Uterus (tissue), 2 donors: ENCODE measurements around the gene PLPP1.

Experiments used
- POLR2A ChIP-seq, 2 donors: fragments of 450-650 bp; IDR thresholded peaks; one replicate each; pipeline ENCODE4 v1.6.1; 2016; ENCODE audit warnings: antibody characterized with exemption in 2 of 2, mild to moderate bottlenecking in 1 of 2, moderate library complexity in 1 of 2
- TF ChIP-seq, protein P1 (sequence below), 4 experiments: fragments of 200-600 bp in 2 of 4; fragments of 450-650 bp in 2 of 4; sonication (generic) in 2 of 4; IDR thresholded peaks; one replicate each; pipeline ENCODE4 v1.5.1; 2016 to 2019; ENCODE audit warnings: antibody characterized with exemption in 4 of 4, mild to moderate bottlenecking in 2 of 4, moderate library complexity in 1 of 4

DNA sequence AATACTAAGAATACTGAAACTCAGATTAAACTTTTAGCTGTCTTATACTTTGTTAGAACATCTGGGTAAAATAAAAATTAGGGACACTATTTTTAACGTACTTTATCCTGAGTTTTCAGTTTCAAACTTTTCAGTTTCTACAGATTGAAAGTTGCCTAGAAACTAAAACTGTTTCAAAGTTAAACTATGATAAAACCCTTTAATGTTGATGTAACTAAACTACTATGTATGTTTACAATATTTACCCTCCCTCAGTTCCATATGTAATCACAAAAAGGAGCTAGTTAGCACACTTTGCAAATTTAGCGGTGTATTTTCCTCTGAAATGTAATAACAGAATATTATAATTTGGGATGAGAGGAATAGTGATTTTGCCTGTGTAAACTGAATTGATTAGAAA, 121.1 kb downstream of the PLPP1 start:
- TF ChIP-seq, protein P1, sequence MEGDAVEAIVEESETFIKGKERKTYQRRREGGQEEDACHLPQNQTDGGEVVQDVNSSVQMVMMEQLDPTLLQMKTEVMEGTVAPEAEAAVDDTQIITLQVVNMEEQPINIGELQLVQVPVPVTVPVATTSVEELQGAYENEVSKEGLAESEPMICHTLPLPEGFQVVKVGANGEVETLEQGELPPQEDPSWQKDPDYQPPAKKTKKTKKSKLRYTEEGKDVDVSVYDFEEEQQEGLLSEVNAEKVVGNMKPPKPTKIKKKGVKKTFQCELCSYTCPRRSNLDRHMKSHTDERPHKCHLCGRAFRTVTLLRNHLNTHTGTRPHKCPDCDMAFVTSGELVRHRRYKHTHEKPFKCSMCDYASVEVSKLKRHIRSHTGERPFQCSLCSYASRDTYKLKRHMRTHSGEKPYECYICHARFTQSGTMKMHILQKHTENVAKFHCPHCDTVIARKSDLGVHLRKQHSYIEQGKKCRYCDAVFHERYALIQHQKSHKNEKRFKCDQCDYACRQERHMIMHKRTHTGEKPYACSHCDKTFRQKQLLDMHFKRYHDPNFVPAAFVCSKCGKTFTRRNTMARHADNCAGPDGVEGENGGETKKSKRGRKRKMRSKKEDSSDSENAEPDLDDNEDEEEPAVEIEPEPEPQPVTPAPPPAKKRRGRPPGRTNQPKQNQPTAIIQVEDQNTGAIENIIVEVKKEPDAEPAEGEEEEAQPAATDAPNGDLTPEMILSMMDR (IDR thresholded peaks at IDR 0.05): no peak
- no peak for TF ChIP-seq POLR2A (IDR thresholded peaks at IDR 0.05)
